HG03457 (cell line): Measurements from ENCODE around the gene NHSL1.

ENCODE experiments used
- ATAC-seq: cut with Tn5 transposase; IDR thresholded peaks from one replicate; pipeline ENCODE4 v1.9.1; 2021; ENCODE audit warnings: moderate number of reproducible peaks; ENCODE audit not compliant: unreplicated experiment

NHSL1 gene

GRCh38 chr6:138374815-138375214 is 124.5 kb downstream of the NHSL1 start:
- no peak for ATAC-seq

- no peak for ATAC-seq
Measured at GRCh38 chr6:138374230-138374629, 125.1 kb downstream of the NHSL1 start.

- no peak for ATAC-seq
Measured at GRCh38 chr6:138372711-138373463, 126.4 kb downstream of the NHSL1 start.
